Stimulated activated CD4-positive, alpha-beta T cell treated with anti-CD3 and anti-CD28 coated beads, Interleukin-4, amount 100 ng/mL, for 1 hour (primary cell): ENCODE data around the gene SPTLC2.

ENCODE experiments used
- DNase-seq: peaks from one replicate; pipeline ENCODE4 v3.0.0-alpha.2; 2020

SPTLC2 gene

DNA sequence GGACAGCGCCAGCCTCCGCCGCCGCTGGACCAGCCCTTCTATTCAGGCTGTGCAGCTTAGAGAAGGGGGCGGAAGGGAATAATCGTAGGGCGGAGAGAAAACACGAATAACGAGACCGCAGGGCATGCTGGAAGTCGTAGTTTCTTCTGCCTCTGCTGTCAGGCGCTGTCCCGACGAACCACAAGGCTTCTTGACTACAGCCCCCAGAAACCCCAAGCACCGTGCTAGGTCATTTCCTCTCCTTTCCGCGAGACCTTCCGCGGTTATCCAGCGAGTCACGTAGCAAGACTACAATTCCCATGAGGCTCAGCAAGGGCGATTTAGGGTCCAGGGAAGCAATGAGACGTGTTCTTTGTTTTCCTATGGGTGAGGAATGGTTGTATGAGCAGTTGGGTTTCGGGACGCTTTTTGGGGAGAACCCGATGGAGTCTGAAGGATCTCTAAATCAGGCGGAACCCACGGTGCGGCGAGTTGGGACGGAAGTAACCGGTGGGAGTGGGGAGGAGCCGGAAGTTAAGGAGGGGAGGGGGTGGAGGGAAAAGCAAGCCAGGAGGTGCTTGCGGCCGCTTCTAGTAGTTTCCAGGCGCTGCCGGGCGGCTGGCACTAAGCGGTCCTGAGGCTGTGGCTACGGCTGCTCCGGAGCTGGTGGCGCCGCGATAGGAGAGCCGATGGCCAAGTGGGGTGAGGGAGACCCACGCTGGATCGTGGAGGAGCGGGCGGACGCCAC is 158.8 kb downstream of the SPTLC2 start, which contains the start of the genes AHSA1 and VIPAS39:
TSS of gene AHSA1 (plus strand) at position 572 of the 727 bp plus-strand sequence. CDS start at position 669, 97 bp downstream.
TSS of gene VIPAS39 (minus strand) at position 80 of the 727 bp plus-strand sequence. CDS start 3,499 bp downstream, outside the sequence.
- peak; percentile 87 for DNase-seq

DNA sequence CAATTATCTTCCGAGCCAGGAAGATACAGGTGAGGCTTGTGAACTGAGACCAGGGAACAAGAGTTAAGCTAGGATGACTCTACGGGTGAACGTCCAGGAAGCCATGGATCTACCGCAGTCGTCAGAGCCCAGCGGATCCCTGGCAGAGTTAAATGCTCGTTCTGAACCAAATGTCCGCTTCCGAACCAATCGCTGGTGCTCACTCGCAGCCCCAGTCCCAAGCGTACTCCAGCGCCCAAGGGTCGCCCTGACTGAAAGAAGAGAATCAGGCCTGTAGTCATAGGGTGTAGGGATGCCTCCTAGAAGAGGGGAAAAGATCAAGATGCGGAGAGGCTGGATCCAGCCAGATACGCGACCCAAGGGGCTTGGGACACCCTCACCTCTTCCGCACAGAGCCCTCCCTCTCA is 159.3 kb downstream of the SPTLC2 start:
- DNase-seq = no peak
